GM18858 (cell line): Measurements from ENCODE around the gene LRRIQ1.

ENCODE experiments used
- ATAC-seq: cut with Tn5 transposase; IDR thresholded peaks from one replicate; pipeline ENCODE4 v1.9.1; 2021; ENCODE audit not compliant: unreplicated experiment

Gene LRRIQ1

DNA sequence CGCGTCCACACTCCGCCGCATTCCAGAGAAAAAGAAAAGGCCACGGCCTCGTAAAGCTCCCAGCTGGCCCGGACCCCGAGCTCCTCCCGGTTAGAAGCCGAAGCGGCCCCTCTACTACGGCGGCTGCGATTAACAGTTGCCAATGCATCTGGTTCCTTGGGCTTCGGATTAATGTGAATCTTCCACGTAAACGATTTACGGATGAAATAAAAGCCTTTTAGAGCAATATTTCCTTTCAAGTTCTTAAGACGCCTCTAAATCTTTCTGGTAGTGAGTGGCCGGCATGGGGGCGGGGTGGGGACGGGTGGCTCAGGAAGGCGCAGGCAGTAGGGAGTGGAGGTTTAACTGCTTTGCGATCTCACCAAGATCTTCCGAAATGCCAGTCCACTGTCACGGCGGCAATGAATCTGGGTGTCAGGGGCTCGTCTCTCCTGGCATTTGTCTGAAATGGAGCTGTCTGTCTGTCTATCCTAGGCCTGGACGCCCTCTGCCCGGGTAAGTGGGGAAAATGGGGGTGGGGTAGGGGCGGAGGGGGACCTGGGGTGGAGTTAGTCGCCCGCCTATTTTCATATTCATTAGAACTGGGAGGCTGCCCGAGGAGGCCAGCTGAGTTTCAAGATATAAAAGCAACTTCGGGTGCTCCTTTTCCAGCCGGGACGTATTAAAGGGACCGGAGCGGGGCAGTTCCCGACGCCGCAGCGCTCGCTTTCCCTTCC, 243.5 kb downstream of the LRRIQ1 start:
- no peak for ATAC-seq

GRCh38 chr12:85280165-85280983, 244.2 kb downstream of the LRRIQ1 start, which contains the start of gene ALX1:
ALX1 (plus strand) TSS chr12:85280220; CDS start chr12:85280262, 42 bp downstream.
- ATAC-seq, result no peak

GRCh38 chr12:85280984-85281630, 245.0 kb downstream of the LRRIQ1 start:
- ATAC-seq, result no peak

DNA sequence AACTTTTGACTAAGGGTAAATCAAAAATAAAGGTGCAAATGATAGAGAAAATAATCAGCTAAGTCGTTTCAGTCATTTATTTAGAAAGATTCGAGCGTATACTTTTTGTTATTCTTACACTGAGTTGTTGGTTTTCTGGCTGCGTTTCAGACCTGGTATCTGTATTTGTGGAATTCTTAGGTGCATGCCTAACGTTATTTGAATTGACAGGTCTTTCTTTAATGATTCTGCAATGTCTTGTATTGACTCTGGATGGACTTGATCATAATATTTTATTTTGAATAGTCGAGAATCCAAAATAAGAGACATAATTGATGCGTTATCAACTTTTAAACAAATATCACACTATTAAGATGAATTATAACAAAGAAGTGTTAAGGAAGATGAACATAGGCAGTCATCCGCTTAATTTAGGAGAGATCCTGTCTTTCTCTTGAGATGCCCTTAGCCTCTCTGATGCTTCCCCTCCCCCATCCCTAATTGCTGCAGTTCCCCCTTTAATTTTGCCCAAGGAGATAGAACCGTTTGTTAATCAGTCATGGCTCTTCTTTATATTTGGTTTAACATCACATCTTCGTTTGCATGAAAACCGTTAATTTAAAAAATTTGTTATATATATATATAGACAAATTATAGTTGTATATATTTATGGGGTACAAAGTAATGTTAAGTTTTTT, 245.6 kb downstream of the LRRIQ1 start:
- no peak for ATAC-seq

GRCh38 chr12:85283560-85283959, 247.4 kb downstream of the LRRIQ1 start:
- ATAC-seq, result no peak
